Right lobe of liver (tissue), 4 donors: ENCODE data around the gene MUC5AC.

Experiments
- POLR2A ChIP-seq: fragments of 450-650 bp; IDR thresholded peaks from one replicate; pipeline ENCODE4 v1.6.1; 2017; ENCODE audit warnings: antibody characterized with exemption, mild to moderate bottlenecking
- TF ChIP-seq, protein P1 (sequence below), 4 donors: fragments of 200-600 bp in 3 of 4; fragments of 450-650 bp in 1 of 4; IDR thresholded peaks; one replicate each; pipeline versions ENCODE4 v1.5.1 to v1.8.0; 2016 to 2022; ENCODE audit warnings: antibody characterized with exemption in 4 of 4, mild to moderate bottlenecking in 2 of 4
- donor health status: DM: no; HTN: no; CAD: no.
- donor health status: DM: no; HTN: no; CAD: no.
- donor health status: DM: no; HTN: yes; CAD: no.

DNA sequence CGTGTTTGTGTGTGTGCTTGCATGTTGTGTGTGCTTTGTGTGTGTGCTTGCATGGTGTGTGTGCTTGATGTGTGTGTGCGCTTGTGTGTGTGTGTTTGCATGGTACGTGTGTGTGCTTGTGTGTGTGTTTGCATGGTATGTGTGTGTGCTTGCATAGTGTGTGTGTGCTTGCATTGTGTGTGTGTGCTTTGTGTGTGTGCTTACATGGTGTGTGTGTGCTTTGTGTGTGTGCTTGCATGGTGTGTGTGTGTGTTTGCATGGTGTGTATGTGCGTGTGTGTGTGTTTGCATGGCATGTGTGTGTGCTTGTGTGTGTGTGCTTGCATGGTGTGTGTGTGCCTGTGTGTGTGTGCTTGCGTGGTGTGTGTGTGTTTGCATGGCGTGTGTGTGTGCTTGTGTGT is 10.0 kb upstream of the MUC5AC start:
- TF ChIP-seq POLR2A: no peak
- TF ChIP-seq, protein P1, sequence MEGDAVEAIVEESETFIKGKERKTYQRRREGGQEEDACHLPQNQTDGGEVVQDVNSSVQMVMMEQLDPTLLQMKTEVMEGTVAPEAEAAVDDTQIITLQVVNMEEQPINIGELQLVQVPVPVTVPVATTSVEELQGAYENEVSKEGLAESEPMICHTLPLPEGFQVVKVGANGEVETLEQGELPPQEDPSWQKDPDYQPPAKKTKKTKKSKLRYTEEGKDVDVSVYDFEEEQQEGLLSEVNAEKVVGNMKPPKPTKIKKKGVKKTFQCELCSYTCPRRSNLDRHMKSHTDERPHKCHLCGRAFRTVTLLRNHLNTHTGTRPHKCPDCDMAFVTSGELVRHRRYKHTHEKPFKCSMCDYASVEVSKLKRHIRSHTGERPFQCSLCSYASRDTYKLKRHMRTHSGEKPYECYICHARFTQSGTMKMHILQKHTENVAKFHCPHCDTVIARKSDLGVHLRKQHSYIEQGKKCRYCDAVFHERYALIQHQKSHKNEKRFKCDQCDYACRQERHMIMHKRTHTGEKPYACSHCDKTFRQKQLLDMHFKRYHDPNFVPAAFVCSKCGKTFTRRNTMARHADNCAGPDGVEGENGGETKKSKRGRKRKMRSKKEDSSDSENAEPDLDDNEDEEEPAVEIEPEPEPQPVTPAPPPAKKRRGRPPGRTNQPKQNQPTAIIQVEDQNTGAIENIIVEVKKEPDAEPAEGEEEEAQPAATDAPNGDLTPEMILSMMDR (IDR thresholded peaks at IDR 0.05): no peak
